Heart left ventricle (tissue), 13 donors: ENCODE measurements around the gene CRIP2.

Source experiments
- CTCF ChIP-seq, 12 donors: fragments of 200-600 bp; sonication (generic) in 4 of 12; IDR thresholded peaks; one replicate each; pipeline versions ENCODE4 v1.5.0 to v1.8.0; 2018 to 2022; ENCODE audit warnings: antibody characterized with exemption in 12 of 12, mild to moderate bottlenecking in 5 of 12
- POLR2A ChIP-seq, 2 donors: fragments of 450-650 bp; IDR thresholded peaks; one replicate each; pipeline ENCODE4 v1.6.1; 2017; ENCODE audit warnings: antibody characterized with exemption in 2 of 2, mild to moderate bottlenecking in 2 of 2, moderate library complexity in 2 of 2
- donor health status: ischemic (EF 13 %, LVEDD 7.1; RV severe dilation, severe dysfunction).
- donor health status: DM: no; HTN: yes; CAD: no.
- donor health status: DM: no; HTN: no; CAD: no.
- donor health status: ischemic (EF 25% LVEDD 6.9; RV normal size, moderate dysfunction).
- donor health status: ischemic (EF 25% LVEDD 5.7; RV mildly dilated, moderate dysfunction).
- donor health status: ischemic (EF 35%, LVEDD 5.7; RV mildly dilated, moderate dysfunction).
- donor health status: nonischemic (EF 11% LVEDD 7.7; RV severe dilation, severe dysfunction).
- donor health status: DM: yes; HTN: yes; CAD: no.
- donor health status: PGD.
- donor health status: ischemic (EF 29% LVEDD 5.4; RV normal size, mild dysfunction).
- donor health status: nonischemic (EF 23%, LVEDD 6.1; RV moderate dilation, normal function).

GRCh38 chr14:105430565-105430964, 44.1 kb upstream of the CRIP2 start:
- TF ChIP-seq POLR2A (IDR thresholded peaks at IDR 0.05) (no peak), CTCF (IDR thresholded peaks at IDR 0.05) (no peak)
